Panc1 (cell line): ENCODE measurements around the gene ITIH5. TPM values are rescaled to one million over a fixed set of nuclear protein-coding genes. Genes with fewer than 3 reads are reported as not detected.

Experiments
- ATAC-seq: fragments of 200-7000 bp; cut with Tn5 transposase; 2 replicates; pipeline ENCODE4 v1.9.1; 2020; ENCODE audit warnings: mild to moderate bottlenecking, moderate library complexity
- BruUV-seq: library from RNA; stranded (reverse); fragments of 400-500 nt; replicated peaks from 2 replicates; lab custom pipeline; 2021; lab: Mats Ljungman, UMichigan
- CTCF ChIA-PET: fragments of 300-600 bp; sonication (Branson Sonifier 250); formaldehyde crosslinking; loops from one replicate; lab custom pipeline; 2022; ENCODE audit warnings: antibody characterized with exemption; lab: Charles Lee
- POLR2A ChIA-PET: fragments of 300-600 bp; sonication (Branson Sonifier 250); formaldehyde crosslinking; loops from one replicate; lab custom pipeline; 2022; ENCODE audit warnings: antibody characterized with exemption; lab: Charles Lee
- DNase-seq: peaks from one replicate; pipeline ENCODE4 v3.0.0-alpha.2; 2010; ENCODE audit warnings: low read depth, low spot score
- H3K27ac ChIP-seq: 2 replicates; pipeline ENCODE4 v1.5.1; 2011; ENCODE audit warnings: mild to moderate bottlenecking, low read length, inconsistent platforms
- H3K27me3 ChIP-seq: fragments of 200-500 bp; sonication (Bioruptor generic); 2 replicates; pipeline ENCODE4 v1.6.0; 2014; ENCODE audit warnings: low read length, inconsistent platforms; ENCODE audit not compliant: control insufficient read depth, insufficient read depth
- H3K36me3 ChIP-seq: fragments of 200-500 bp; sonication (Bioruptor generic); 2 replicates; pipeline ENCODE4 v1.5.1; 2014; ENCODE audit warnings: inconsistent platforms, mild to moderate bottlenecking, low read length, moderate library complexity; ENCODE audit not compliant: control insufficient read depth, insufficient read depth
- H3K4me1 ChIP-seq: 2 replicates; pipeline ENCODE4 v1.5.1; 2011; ENCODE audit warnings: inconsistent platforms, mild to moderate bottlenecking, low read length, moderate library complexity; ENCODE audit not compliant: control insufficient read depth, insufficient read depth
- H3K4me3 ChIP-seq, 2 experiments: 2 replicates each; pipeline ENCODE4 v1.5.1; 2011 to 2012; ENCODE audit warnings: low read depth in 2 of 2, low read length in 2 of 2, mild to moderate bottlenecking in 2 of 2, inconsistent platforms in 1 of 2, moderate library complexity in 1 of 2
- H3K9me3 ChIP-seq: fragments of 200-500 bp; sonication (Bioruptor generic); 2 replicates; pipeline ENCODE4 v1.5.1; 2014; ENCODE audit warnings: low read depth, mild to moderate bottlenecking, inconsistent platforms, low read length, moderate library complexity; ENCODE audit not compliant: control insufficient read depth, insufficient read depth
- CTCF ChIP-seq: fragments of 450-650 bp; IDR thresholded peaks from 2 replicates; pipeline ENCODE4 v1.5.1; 2017; ENCODE audit warnings: mild to moderate bottlenecking
- POLR2AphosphoS5 ChIP-seq: IDR thresholded peaks from 2 replicates; pipeline ENCODE4 v1.6.1; 2012; ENCODE audit warnings: mild to moderate bottlenecking, low read depth, low read length, moderate library complexity
- REST ChIP-seq, 2 experiments: IDR thresholded peaks; 2 replicates each; pipeline ENCODE4 v1.6.1; 2011 to 2012; ENCODE audit warnings: low read depth in 2 of 2, control low read depth in 1 of 2, low read length in 1 of 2, mild to moderate bottlenecking in 1 of 2, moderate library complexity in 1 of 2; ENCODE audit not compliant: insufficient read depth in 1 of 2
- SIN3A ChIP-seq: IDR thresholded peaks from 2 replicates; pipeline ENCODE4 v1.6.1; 2012; ENCODE audit warnings: low read depth, mild to moderate bottlenecking, low read length, moderate library complexity, borderline replicate concordance; ENCODE audit not compliant: insufficient read depth
- TCF7L2 ChIP-seq: IDR thresholded peaks from 2 replicates; pipeline ENCODE4 v1.6.1; 2011; ENCODE audit warnings: mild to moderate bottlenecking, low read depth, low read length, inconsistent platforms
- in situ Hi-C: cut with HindIII; loops from 2 replicates; pipeline ENCODE4 v1.10.0; 2016; ENCODE audit warnings: low sequenced_read_pairs, low pct_unique_long_range_greater_than_20kb
- intact Hi-C: fragments of 100-400 bp; cut with micrococcal nuclease; formaldehyde crosslinking; loops from one replicate; pipeline ENCODE4 v1.10.0; 2022; ENCODE audit not compliant: unreplicated experiment
- total RNA-seq: library from RNA; stranded (reverse); gene quantifications from one replicate; pipeline ENCODE4 v1.2.1, GENCODE V29; 2021; ENCODE audit not compliant: unreplicated experiment

Gene ITIH5
- total RNA-seq, 1 experiment from 2014 or later: not detected

GRCh38 chr10:7583626-7584025, 83.1 kb downstream of the ITIH5 start:
- Histone ChIP-seq H3K36me3 (no peaks in the 10 kb centered on the region), H3K4me1 (no peaks in the 10 kb centered on the region), H3K4me3 (no peak overlapping the region), H3K9me3 (no peaks in the 10 kb centered on the region), H3K27ac (no peak overlapping the region), H3K27me3 (no peaks in the 10 kb centered on the region)
- DNase-seq (no peak), ATAC-seq (no peak)
- ChIA-PET CTCF (no interaction called here), POLR2A (no interaction called here)
- TF ChIP-seq CTCF: no peak
- TF ChIP-seq TCF7L2: no peak
- TF ChIP-seq REST (IDR thresholded peaks at IDR 0.05; ENCODE audit: insufficient read depth in 1 of 2, low read depth in 2 of 2, low read length in 1 of 2): no peak
- TF ChIP-seq POLR2AphosphoS5: no peak
- no peak for TF ChIP-seq SIN3A
- BruUV-seq: no TSS peak
- in situ Hi-C loops: no loop called here
- intact Hi-C loops: no loop called here

GRCh38 chr10:7580520-7580919, 86.2 kb downstream of the ITIH5 start:
- TF ChIP-seq POLR2AphosphoS5 (no peak), TCF7L2 (no peak), CTCF (no peak), REST (IDR thresholded peaks at IDR 0.05; ENCODE audit: insufficient read depth in 1 of 2, low read depth in 2 of 2, low read length in 1 of 2) (no peak), SIN3A (no peak)
- ATAC-seq (no peak), DNase-seq (no peak)
- Histone ChIP-seq H3K9me3 (no peaks in the 10 kb centered on the region), H3K4me3 (no peak overlapping the region), H3K27me3 (no peaks in the 10 kb centered on the region), H3K4me1 (no peaks in the 10 kb centered on the region), H3K27ac (no peak overlapping the region), H3K36me3 (no peaks in the 10 kb centered on the region)
- no TSS peak for BruUV-seq
- POLR2A ChIA-PET: no interaction called here
- CTCF ChIA-PET: no interaction called here
- intact Hi-C loops (no loop called here), in situ Hi-C loops (no loop called here)
